Uterus (tissue), 2 donors: Measurements from ENCODE around the gene DHX9.

Experiments used
- POLR2A ChIP-seq, 2 donors: fragments of 450-650 bp; IDR thresholded peaks; one replicate each; pipeline ENCODE4 v1.6.1; 2016; ENCODE audit warnings: antibody characterized with exemption in 2 of 2, mild to moderate bottlenecking in 1 of 2, moderate library complexity in 1 of 2
- TF ChIP-seq, protein P1 (sequence below), 4 experiments: fragments of 200-600 bp in 2 of 4; fragments of 450-650 bp in 2 of 4; sonication (generic) in 2 of 4; IDR thresholded peaks; one replicate each; pipeline ENCODE4 v1.5.1; 2016 to 2019; ENCODE audit warnings: antibody characterized with exemption in 4 of 4, mild to moderate bottlenecking in 2 of 4, moderate library complexity in 1 of 4

DNA sequence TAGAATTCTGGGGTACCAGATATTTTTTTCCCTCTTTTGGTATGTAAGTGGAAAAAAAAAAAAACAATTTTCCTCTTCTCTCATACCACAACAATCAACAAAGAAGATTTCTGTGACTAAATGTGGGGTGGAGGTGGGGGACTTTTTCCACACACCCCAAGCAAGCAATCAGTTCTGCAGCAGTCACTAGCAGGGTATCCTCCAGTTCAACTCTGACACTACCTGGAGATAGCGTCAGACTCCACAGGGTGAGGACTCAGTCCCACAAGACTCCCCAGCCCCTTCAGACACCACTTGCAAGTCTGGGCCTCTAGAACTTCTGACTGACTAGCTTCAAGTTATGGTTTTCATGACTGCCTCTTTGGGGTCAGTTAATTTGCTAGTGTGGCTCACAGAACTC, 6.2 kb downstream of the DHX9 start:
- TF ChIP-seq, protein P1, sequence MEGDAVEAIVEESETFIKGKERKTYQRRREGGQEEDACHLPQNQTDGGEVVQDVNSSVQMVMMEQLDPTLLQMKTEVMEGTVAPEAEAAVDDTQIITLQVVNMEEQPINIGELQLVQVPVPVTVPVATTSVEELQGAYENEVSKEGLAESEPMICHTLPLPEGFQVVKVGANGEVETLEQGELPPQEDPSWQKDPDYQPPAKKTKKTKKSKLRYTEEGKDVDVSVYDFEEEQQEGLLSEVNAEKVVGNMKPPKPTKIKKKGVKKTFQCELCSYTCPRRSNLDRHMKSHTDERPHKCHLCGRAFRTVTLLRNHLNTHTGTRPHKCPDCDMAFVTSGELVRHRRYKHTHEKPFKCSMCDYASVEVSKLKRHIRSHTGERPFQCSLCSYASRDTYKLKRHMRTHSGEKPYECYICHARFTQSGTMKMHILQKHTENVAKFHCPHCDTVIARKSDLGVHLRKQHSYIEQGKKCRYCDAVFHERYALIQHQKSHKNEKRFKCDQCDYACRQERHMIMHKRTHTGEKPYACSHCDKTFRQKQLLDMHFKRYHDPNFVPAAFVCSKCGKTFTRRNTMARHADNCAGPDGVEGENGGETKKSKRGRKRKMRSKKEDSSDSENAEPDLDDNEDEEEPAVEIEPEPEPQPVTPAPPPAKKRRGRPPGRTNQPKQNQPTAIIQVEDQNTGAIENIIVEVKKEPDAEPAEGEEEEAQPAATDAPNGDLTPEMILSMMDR (IDR thresholded peaks at IDR 0.05), result no peak
- no peak for TF ChIP-seq POLR2A (IDR thresholded peaks at IDR 0.05)
